ENCODE results near the gene DRAM1. TPM values are rescaled to one million over a fixed set of nuclear protein-coding genes. Genes with fewer than 3 reads are reported as not detected.

DRAM1 gene
- total and polyA plus RNA-seq, 2 of the 4 experiments (the other 2 are of a cell fraction): 20.0 to 27.2 TPM

DNA sequence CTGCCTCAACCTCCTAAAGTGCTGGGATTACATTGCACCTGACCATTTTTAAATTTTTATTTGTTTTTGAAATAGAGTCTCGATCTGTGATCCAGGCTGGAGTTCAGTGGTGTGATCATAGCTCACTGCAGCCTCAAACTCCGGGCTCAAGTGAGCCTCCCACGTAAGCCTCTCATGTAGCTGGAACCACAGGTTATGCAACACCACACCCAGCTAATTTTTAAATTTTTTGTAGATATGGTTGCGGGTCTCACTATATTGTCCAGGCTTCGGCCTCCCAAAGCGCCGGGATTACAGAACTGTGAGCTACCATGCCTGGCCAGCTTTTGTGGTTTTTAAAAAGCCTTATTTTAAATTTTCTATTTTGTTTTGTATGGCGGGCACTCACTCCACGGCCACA is 2.2 kb upstream of the DRAM1 start:
- Histone ChIP-seq H3K79me1 (ENCODE audit: low read depth in 1 of 2, low read length in 2 of 2) (peaks cover 13 to 27% of the 10 kb centered on the region in 2 experiments), H2BK15ac (ENCODE audit: low read depth, low read length) (peak overlapping the region; percentile 28; the same call in 1 of the 3 replicates), H4K91ac (ENCODE audit: insufficient read depth, low read depth, low read length) (0 out of 2 replicates have a peak overlapping the region, but pooled peaks have one; percentile 5), H3K27ac (ENCODE audit: insufficient read depth, low read length) (no peak overlapping the region), H3K4ac (ENCODE audit: low read depth, low read length) (no peak overlapping the region), H4K5ac (ENCODE audit: low read depth, low read length) (peak overlapping the region; percentile 53; the same call in 1 of the 2 replicates), H2BK20ac (ENCODE audit: low read depth, low read length) (no peak overlapping the region), H3K18ac (ENCODE audit: low read depth, low read length) (no peak overlapping the region), H3K56ac (ENCODE audit: extremely low read depth, insufficient read depth, low read length) (no peak overlapping the region), H2AK9ac (replicated peaks; ENCODE audit: low read depth, low read length, poor library complexity) (no peak overlapping the region), H3K27me3 (ENCODE audit: control insufficient read depth, insufficient read depth, low read length) (no peaks in the 10 kb centered on the region), H3K4me1 (ENCODE audit: control insufficient read depth, insufficient read depth, low read length) (no peaks in the 10 kb centered on the region; the same call in 1 of the 2 replicates), H3K4me2 (ENCODE audit: low read depth, low read length) (no peak overlapping the region), H2BK5ac (ENCODE audit: low read depth, low read length, poor library complexity, severe bottlenecking) (no peak overlapping the region), H2AK5ac (ENCODE audit: low read depth, low read length) (no peak overlapping the region), H3K23ac (ENCODE audit: low read depth, low read length) (no peak overlapping the region), H3K9ac (ENCODE audit: low read depth, low read length) (no peak overlapping the region), H2AFZ (replicated peaks; ENCODE audit: low read length, poor library complexity) (no peak overlapping the region), H2BK120ac (ENCODE audit: low read depth, low read length) (peak overlapping the region; percentile 58), H3K9me1 (ENCODE audit: insufficient read depth, low read length) (no peaks in the 10 kb centered on the region), H4K20me1 (ENCODE audit: insufficient read depth, low read length) (no peaks in the 10 kb centered on the region), H3K4me3 (ENCODE audit: insufficient read depth, low read depth, low read length) (no peak overlapping the region), H3K9me3 (ENCODE audit: control insufficient read depth, insufficient read depth, low read length) (no peaks in the 10 kb centered on the region), H4K8ac (ENCODE audit: low read depth in 2 of 2, low read length in 2 of 2) (peak overlapping the region; percentile 54 to 69), H3K14ac (replicated peaks; ENCODE audit: low read depth, low read length) (no peak overlapping the region; the same call in 1 of the 2 replicates), H3K36me3 (ENCODE audit: control insufficient read depth, insufficient read depth, low read length) (no peaks in the 10 kb centered on the region)
- no peak for ATAC-seq (ENCODE audit: low read depth)
- TF ChIP-seq RFX5 (IDR thresholded peaks at IDR 0.05; ENCODE audit: low read depth, low read length) (no peak), FOS (IDR thresholded peaks at IDR 0.05; ENCODE audit: low read depth, low read length) (no peak), CHD1 (IDR thresholded peaks at IDR 0.05; ENCODE audit: low read depth, low read length) (no peak), POLR2A (IDR thresholded peaks at IDR 0.05; ENCODE audit: low read depth, low read length) (no peak), RCOR1 (IDR thresholded peaks at IDR 0.05; ENCODE audit: insufficient replicate concordance, low read length) (no peak), RAD21 (IDR thresholded peaks at IDR 0.05; ENCODE audit: low read length) (no peak), MXI1 (IDR thresholded peaks at IDR 0.05; ENCODE audit: borderline replicate concordance, low read depth, low read length) (no peak)
- no peak for DNase-seq
- WGBS, 2 experiments (ENCODE audit: extremely low coverage in 2 of 2, insufficient read length in 1 of 2): no CpG with 5 or more reads among the region's 9 CpGs
- ChIA-PET CTCF (interaction anchor here (0.6 to 1.2 kb wide), 2 partner anchors 35 to 51 kb away, joined by 3 read pairs; no protein-coding TSS in a partner anchor), POLR2A (ENCODE audit: unreplicated experiment) (interaction anchor here (0.9 kb wide), 1 partner anchor 11 kb away, joined by 3 read pairs; no protein-coding TSS in a partner anchor)
- BruUV-seq (replicated peaks): no TSS peak
- dilution Hi-C loops (cut with HindIII; ENCODE audit: low sequenced_read_pairs, unreplicated experiment): no loop called here
- in situ Hi-C loops (cut with MboI; ENCODE audit: low sequenced_read_pairs): no loop called here
- intact Hi-C loops (cut with micrococcal nuclease): no loop called here

Measured in IMR-90 (cell line).